ENCODE results near the gene LRRC15. TPM values are rescaled to one million over a fixed set of nuclear protein-coding genes. Genes with fewer than 3 reads are reported as not detected.

LRRC15 gene
- total RNA-seq, 8 experiments from 2014 or later: 0.05 to 0.71 (median 0.21) TPM

DNA sequence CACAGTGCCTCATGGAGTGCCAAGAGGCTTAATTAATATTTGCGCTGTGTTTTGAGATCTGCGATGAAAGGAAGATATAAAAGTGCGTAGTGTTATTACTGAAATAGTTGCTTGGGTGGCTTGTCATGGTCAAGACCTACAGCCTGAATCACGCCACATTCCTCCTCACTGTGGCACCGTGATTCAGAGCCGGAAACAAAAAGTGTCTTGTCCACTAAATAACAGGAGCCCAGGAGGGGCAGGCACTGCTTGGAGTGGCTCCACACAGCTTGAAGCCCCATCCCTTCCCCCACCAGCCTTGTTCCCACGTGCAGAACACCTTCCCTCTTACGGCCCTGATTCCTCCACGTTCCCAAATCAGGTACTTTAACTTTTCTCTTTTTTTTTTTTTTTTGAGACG is 1.2 kb upstream of the LRRC15 start:
- Histone ChIP-seq H3K4me3 (no peak overlapping the region), H3K27ac (no peak overlapping the region), H3K4me1 (replicated peaks in 1 of 2) (peaks cover 13 to 30% of the 10 kb centered on the region in 2 donors)
- no peak for ATAC-seq (replicated peaks in 6 of 8)
- in situ Hi-C loops (cut with MboI; ENCODE audit: low pct_unique_long_range_greater_than_20kb in 2 of 9, low sequenced_read_pairs in 9 of 9, unreplicated experiment in 9 of 9): no loop called here
- 34 to 100% (median 84%) methylated on average over 1 to 8 of the region's 10 CpGs; no CpG with 5 or more reads in 2 of the 10 experiments for WGBS, 10 experiments

DNA sequence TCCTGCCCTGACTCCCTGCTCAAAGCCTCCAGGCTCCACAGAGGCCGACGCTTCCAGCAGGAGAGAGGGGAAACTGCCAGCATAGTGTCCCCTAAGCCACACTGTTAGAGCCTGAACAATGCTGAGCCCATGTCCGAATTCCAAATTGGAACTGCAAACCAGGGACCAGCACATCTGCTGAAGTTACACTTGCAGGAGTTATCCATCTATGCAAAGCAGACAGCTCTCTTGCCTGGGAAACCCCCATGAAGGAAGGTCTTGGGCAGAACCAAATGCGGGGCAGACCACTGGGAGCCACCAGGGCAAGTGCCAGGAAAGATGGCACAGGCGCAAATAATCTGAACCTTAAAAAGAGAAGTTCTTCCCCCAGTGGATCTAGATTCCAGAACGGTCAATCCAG is 625 bp downstream of the LRRC15 start:
- in situ Hi-C loops (cut with MboI; ENCODE audit: low pct_unique_long_range_greater_than_20kb in 2 of 9, low sequenced_read_pairs in 9 of 9, unreplicated experiment in 9 of 9): no loop called here
- ATAC-seq (replicated peaks in 6 of 8): no peak
- Histone ChIP-seq H3K4me1 (replicated peaks in 1 of 2) (peaks cover 18 to 28% of the 10 kb centered on the region in 2 donors), H3K4me3 (no peak overlapping the region), H3K27ac (no peak overlapping the region)
- WGBS, 10 experiments: 6 to 83% (median 46%) methylated on average over 1 to 4 of the region's 6 CpGs; no CpG with 5 or more reads in 6 of the 10 experiments

DNA sequence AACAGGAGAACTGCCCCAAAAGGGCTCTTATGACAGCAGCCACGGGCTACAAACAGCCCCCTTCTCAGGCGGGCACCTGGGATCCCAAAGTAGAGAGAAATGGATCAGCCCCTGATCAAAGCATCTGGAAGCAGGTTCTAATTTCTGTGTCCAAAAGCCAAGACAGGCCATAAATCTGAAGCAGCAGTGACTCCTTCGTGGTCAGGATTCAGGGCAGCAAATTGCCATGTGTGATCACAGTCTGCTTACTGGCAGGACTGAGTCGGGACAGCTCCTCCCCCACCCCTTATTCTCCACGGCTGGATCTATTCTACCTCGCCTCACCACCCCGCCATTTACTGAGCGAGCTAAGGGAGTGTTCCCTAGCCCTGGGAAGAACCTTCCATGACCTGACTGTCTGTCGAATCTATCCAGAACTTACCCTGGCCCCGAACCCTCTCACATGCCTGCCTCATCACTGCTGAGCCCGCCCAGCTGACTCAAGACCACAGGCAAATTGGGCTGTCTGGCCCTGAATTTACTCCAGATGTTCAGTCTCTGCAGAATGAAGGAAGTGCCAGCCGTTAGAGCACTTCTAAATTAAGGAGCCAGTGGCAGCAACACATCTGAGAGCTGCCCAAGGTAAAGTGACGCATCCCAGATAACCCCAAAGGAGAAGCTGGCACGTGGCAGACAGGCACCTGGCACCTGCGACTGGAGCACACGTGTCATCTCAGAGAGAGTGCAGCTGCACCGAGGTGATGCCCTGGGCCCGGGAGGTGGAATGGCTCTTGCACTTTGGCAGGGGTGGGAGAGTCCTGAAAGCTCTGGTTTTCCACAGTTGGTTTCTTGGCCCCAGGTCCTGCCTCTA is 1.3 kb downstream of the LRRC15 start:
- Histone ChIP-seq H3K4me1 (replicated peaks in 1 of 2) (peaks cover 16 to 24% of the 10 kb centered on the region in 2 donors), H3K4me3 (no peak overlapping the region), H3K27ac (no peak overlapping the region)
- in situ Hi-C loops (cut with MboI; ENCODE audit: low pct_unique_long_range_greater_than_20kb in 2 of 9, low sequenced_read_pairs in 9 of 9, unreplicated experiment in 9 of 9): no loop called here
- WGBS, 10 experiments: 14 to 78% (median 57%) methylated on average over 2 to 10 of the region's 18 CpGs; no CpG with 5 or more reads in 2 of the 10 experiments
- ATAC-seq (replicated peaks in 6 of 8): peak in 6 of 8 experiments; percentile 4 to 37 (median 26)

DNA sequence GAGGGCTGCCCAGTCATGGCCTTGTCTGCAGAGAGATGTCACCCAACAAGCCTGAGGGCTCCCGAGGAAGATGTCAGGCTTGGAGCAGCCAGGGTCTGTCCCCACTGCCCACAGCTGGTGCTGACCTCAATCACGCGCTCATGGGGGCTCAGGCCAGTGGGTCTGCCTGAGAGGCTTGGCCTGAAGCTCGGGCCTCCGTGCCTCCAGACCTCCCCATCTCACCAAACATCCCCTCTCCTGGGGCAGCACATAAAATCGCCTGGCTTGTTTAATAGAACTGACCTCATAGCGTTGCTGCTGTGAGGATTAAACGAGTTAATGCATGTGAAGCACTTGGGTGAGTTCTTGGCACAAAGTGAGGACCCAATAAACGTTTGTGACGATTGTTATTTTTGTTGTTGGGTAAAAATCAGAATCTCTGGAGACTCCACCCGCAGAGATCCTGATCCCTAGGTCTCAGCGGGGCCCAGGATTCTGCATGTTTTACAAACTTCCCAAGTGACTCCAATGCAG is 3.5 kb downstream of the LRRC15 start:
- Histone ChIP-seq H3K4me1 (replicated peaks in 1 of 2) (peaks cover 16 to 24% of the 10 kb centered on the region in 2 donors), H3K4me3 (no peak overlapping the region), H3K27ac (no peak overlapping the region)
- no peak for ATAC-seq (replicated peaks in 6 of 8)
- 70 to 96% (median 90%) methylated on average over 3 to 7 of the region's 12 CpGs; no CpG with 5 or more reads in 3 of the 10 experiments for WGBS, 10 experiments
- in situ Hi-C loops (cut with MboI; ENCODE audit: low pct_unique_long_range_greater_than_20kb in 2 of 9, low sequenced_read_pairs in 9 of 9, unreplicated experiment in 9 of 9): no loop called here

DNA sequence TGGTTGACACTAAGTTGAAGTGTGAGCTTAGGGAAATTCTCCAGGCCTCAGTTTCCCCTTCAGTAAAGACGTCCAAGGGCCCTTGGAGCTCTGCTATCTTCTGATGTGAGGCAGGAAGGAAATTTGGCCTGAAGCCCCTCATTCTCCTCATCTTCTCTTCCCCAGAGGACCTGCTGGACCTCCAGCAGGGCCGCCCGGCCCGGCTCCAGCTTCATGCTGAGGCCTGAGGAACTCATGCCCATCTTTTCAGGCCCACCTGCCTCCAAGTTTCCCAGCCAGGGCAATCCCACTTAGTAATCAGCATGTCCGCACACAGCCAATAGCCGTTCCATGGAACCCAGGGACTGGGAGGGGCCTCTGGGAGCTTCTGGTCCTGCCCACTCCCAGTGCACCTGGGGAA is 4.0 kb downstream of the LRRC15 start:
- Histone ChIP-seq H3K4me1 (replicated peaks in 1 of 2) (peaks cover 16 to 24% of the 10 kb centered on the region in 2 donors), H3K27ac (no peak overlapping the region), H3K4me3 (no peak overlapping the region)
- WGBS, 10 experiments: 20 to 82% (median 70%) methylated on average over 1 to 3 of the region's 6 CpGs; no CpG with 5 or more reads in 6 of the 10 experiments
- in situ Hi-C loops (cut with MboI; ENCODE audit: low pct_unique_long_range_greater_than_20kb in 2 of 9, low sequenced_read_pairs in 9 of 9, unreplicated experiment in 9 of 9): no loop called here
- no peak for ATAC-seq (replicated peaks in 6 of 8)

DNA sequence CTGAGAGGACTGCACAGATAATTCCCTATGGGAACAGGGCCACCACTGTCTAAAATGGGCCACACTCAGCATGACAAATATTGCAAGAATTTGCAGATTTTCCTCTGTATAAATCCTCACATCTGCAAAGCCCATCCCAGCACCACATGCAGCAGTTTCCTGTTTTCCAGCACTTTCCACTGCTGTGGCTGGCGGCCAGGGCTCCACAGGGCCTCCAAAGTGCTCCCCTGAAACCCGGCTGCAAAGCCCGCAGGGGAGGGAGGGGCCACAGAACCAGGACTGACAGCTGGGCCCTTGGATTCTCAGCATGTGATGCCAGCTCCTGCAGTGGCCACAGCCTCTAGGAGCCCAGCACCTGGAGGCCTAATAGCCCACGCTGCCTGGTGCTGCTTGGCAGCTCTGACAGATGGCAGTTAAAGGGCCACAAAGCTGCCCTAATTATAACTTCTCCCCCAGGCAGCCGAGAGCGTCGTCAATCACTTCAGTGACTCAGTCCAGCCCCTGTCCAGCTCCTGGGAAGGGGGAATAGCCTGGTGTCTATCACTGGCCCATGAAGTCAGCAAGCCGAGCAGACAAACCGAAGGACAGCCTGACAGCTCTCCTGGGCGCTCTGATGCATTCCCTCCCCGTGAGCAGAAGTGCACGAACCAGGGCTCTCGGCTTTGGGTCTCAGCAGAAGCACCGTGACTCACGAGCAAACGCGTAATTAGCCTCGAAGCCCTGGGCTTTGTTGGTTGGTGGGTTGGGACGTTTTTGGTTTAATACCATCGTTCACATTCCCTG is 4.7 kb downstream of the LRRC15 start:
- ATAC-seq (replicated peaks in 6 of 8): peak; percentile 52 to 94 (median 90)
- 3 to 32% (median 20%) methylated on average over 4 to 10 of the region's 20 CpGs; no CpG with 5 or more reads in 4 of the 10 experiments for WGBS, 10 experiments
- in situ Hi-C loops (cut with MboI; ENCODE audit: low pct_unique_long_range_greater_than_20kb in 2 of 9, low sequenced_read_pairs in 9 of 9, unreplicated experiment in 9 of 9): no loop called here
- H3K4me1 ChIP-seq (replicated peaks in 1 of 2): peaks cover 16 to 24% of the 10 kb centered on the region in 2 donors
- peak overlapping the region; percentile 24 to 27 for H3K27ac ChIP-seq
- H3K4me3 ChIP-seq: no peak overlapping the region

DNA sequence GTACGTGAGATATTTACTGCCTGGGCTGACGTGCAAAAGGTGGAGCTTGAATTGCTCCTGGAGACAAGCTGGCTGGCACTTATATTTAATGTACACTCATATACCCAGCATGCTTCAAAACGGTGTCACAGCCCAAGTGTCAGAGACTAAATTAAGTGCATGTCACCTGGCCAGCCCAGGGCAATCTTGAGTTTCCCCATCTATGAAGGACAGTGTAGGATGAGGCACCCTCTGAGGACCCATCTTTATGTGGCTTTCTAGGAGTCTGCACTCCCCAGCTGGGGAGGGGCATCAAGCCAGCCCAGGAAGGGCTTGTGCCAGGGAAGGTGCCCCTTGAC is 5.3 kb downstream of the LRRC15 start:
- no peak for ATAC-seq (replicated peaks in 6 of 8)
- H3K4me3 ChIP-seq: no peak overlapping the region
- peak overlapping the region; percentile 24 to 27 for H3K27ac ChIP-seq
- 20 to 100% (median 70%) methylated on average over 1 to 2 of the region's 3 CpGs; no CpG with 5 or more reads in 6 of the 10 experiments for WGBS, 10 experiments
- peaks cover 16 to 24% of the 10 kb centered on the region in 2 donors for H3K4me1 ChIP-seq (replicated peaks in 1 of 2)
- in situ Hi-C loops (cut with MboI; ENCODE audit: low pct_unique_long_range_greater_than_20kb in 2 of 9, low sequenced_read_pairs in 9 of 9, unreplicated experiment in 9 of 9): no loop called here

DNA sequence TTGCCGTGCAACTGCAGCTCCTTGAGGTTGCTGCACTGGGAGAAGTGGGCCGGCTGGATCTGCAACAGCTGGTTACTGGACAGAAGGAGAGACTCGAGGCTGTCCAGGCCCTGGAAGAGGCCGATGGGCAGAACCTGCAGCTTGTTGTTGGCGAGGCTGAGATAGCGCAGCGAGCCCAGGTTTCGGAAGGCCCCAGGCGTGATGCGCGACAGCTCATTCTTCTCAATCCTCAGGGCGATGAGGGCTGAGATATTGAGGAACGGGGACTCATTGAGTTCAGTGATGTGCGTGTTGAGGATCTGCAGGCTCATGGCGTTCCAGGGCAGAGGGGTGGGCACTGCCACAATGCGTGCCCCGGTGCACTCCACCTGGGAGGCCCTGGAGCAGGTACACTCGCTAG is 9.0 kb downstream of the LRRC15 start:
- H3K27ac ChIP-seq: no peak overlapping the region
- no peak overlapping the region for H3K4me3 ChIP-seq
- H3K4me1 ChIP-seq (replicated peaks in 1 of 2): peaks cover 14% of the 10 kb centered on the region in 2 donors
- in situ Hi-C loops (cut with MboI; ENCODE audit: low pct_unique_long_range_greater_than_20kb in 2 of 9, low sequenced_read_pairs in 9 of 9, unreplicated experiment in 9 of 9): no loop called here
- ATAC-seq (replicated peaks in 6 of 8): no peak
- 66 to 97% (median 74%) methylated on average over 2 to 7 of the region's 18 CpGs; no CpG with 5 or more reads in 5 of the 10 experiments for WGBS, 10 experiments

DNA sequence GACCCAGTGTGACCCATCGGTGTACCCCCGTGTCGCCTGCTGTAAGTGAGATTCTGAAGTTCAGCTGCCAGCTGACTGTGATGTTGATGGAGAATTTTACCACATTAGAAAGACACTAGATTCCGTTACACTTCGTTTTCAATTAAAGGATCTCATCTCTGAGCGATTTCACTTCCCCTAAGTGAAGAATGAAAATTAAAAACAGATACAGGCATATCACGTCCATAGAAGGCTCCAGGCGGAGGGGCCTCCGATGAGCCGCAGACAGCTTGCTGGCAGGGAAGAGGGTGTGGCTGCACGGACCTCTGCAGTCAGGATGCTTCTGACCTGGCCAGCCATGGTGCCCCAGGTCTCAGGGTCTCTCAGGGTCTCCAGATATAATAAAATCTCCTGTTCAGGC is 11.9 kb downstream of the LRRC15 start:
- WGBS, 10 experiments: 50 to 100% (median 76%) methylated on average over 2 to 8 of the region's 11 CpGs; no CpG with 5 or more reads in 3 of the 10 experiments
- in situ Hi-C loops (cut with MboI; ENCODE audit: low pct_unique_long_range_greater_than_20kb in 2 of 9, low sequenced_read_pairs in 9 of 9, unreplicated experiment in 9 of 9): no loop called here
- Histone ChIP-seq H3K4me3 (no peak overlapping the region), H3K27ac (no peak overlapping the region), H3K4me1 (replicated peaks in 1 of 2) (peaks cover 4 to 11% of the 10 kb centered on the region in 2 donors)
- no peak for ATAC-seq (replicated peaks in 6 of 8)

DNA sequence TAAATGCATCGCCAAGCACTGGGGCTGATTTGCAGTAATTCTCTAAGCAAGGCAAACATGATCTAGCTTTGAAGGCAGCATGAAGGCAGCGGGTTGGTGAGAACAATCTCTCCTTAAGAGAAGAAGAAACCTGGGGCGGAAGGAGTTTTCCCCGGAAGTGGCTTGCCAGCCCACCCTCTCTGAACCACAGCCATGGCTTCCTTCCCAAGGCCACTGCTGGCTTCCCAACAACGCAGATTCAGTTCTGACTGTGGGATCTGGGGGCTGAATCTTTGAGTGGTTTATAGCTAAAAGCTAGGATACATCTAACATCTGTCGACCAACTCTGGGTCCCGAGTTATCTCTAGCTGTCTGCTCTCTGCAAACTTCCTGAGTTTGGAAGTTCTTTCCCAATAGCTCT is 14.2 kb downstream of the LRRC15 start:
- no peak for ATAC-seq (replicated peaks in 6 of 8)
- Histone ChIP-seq H3K4me1 (replicated peaks in 1 of 2) (peaks cover 4 to 16% of the 10 kb centered on the region in 2 donors), H3K27ac (no peak overlapping the region), H3K4me3 (no peak overlapping the region)
- WGBS, 10 experiments: 0 to 90% (median 78%) methylated on average over 1 to 6 of the region's 7 CpGs; no CpG with 5 or more reads in 1 of the 10 experiments
- in situ Hi-C loops (cut with MboI; ENCODE audit: low pct_unique_long_range_greater_than_20kb in 2 of 9, low sequenced_read_pairs in 9 of 9, unreplicated experiment in 9 of 9): no loop called here

DNA sequence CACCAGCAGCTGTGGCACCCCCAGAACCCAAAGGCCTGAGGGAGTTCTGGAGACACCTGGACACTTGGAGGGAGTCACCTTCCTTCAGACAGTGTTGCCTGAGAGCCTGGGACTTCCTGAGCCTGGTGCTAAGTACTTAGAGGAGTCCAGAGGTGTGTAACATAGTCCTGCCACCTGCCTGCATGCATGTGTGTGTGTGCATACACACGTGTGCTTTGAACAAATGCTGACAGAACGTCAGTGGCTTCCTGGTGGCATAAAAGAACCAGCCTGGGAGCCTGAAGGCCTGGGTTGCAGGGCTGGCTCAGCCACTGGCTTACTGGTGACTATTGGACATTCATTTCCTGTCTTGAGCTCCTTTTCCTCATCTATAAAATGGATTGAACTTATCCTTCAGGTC is 15.2 kb downstream of the LRRC15 start:
- in situ Hi-C loops (cut with MboI; ENCODE audit: low pct_unique_long_range_greater_than_20kb in 2 of 9, low sequenced_read_pairs in 9 of 9, unreplicated experiment in 9 of 9): no loop called here
- ATAC-seq (replicated peaks in 6 of 8): no peak

DNA sequence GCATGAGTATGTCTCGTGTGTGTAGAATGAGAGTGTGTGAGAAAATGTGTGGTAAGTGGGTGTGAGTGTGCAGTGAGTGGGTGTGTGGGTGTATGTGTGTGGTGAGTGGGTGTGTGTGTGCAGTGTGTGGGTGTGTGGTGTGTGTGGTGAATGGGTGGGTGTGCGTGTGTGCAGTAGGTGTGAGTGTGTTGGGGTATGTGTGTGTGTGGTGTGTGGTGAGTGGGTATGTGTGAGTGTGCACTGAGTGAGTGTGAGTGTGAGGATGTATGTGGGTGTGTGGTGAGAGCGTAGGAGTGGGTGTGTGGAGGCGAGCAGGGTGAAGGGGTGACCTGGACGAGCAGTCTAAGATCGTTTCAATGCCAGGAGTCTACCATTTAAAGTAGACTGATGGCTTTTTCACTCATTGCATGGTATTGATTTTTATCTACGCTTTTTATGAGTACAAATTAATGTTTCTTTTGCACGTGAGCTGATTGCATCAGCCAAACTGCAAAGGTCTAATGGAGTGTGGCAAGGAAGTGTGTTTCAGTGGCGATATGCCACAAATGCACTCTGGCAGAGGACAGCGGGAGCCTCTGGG is 16.8 kb downstream of the LRRC15 start:
- peak in 5 of 8 experiments; percentile 72 to 90 (median 83) for ATAC-seq (replicated peaks in 6 of 8)
- WGBS, 10 experiments: 61 to 93% (median 83%) methylated on average over 2 to 7 of the region's 10 CpGs
- in situ Hi-C loops (cut with MboI; ENCODE audit: low pct_unique_long_range_greater_than_20kb in 2 of 9, low sequenced_read_pairs in 9 of 9, unreplicated experiment in 9 of 9): no loop called here
- Histone ChIP-seq H3K4me1 (replicated peaks in 1 of 2) (peaks cover 4 to 16% of the 10 kb centered on the region in 2 donors), H3K27ac (peak overlapping the region; percentile 91 to 95), H3K4me3 (no peak overlapping the region)

More for the DNA sequence above, 15.2 kb downstream of the LRRC15 start:
- Histone ChIP-seq H3K4me1 (replicated peaks in 1 of 2) (peaks cover 4 to 16% of the 10 kb centered on the region in 2 donors), H3K27ac (no peak overlapping the region), H3K4me3 (no peak overlapping the region)
- WGBS, 10 experiments: 20 to 86% (median 66%) methylated on average over 1 to 2 of the region's 2 CpGs; no CpG with 5 or more reads in 4 of the 10 experiments
